ENCODE measurements around the gene HSP90AB1.

HSP90AB1 gene

DNA sequence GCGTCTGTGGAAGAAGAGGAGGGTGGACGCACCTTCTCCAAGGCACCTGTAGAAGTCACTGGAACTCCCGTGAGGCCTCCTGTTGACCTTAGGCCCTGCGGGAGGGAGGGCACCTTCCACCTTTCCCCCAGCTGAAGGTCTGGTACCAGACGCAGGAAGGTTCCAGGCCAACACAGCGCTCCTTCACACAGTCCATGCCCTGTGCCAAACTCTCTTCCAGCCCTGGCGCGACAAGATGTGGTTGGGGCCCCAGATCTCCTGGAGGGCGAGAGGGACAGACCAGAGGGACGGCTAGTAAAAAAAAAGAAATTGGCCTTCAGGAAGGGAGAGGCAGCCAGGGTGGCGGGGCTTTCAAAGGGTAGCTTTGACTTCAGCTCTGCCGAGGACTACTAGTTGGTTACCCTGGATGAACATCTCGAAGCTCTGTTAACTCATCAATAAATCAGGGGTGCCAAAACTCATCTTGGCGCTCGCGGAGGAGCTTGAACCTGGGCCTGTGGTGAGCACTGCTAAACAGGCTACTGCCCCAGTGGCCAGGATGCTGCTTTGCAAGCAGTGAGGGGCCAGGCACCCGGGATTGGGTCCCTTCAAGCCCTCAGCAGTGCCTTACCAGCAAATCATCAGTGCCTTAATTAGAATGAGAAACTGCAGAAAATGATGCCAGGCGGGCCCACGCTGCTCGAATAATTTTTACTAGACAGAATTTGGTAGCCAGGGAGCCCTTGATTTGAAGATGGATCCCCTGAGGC lies 51.3 kb downstream of the HSP90AB1 start:
- CTCF ChIA-PET = interaction anchor here (0.9 to 1.4 kb wide), 4 partner anchors 8 to 40 kb away, joined by 4 to 6 read pairs (median 4); partner anchors contain the start of gene AARS2
- H3K4me3 Mint-ChIP-seq = peak overlapping the region; percentile 2
- peaks cover 8% of the 10 kb centered on the region for H3K36me3 Mint-ChIP-seq
- H3K9me3 Mint-ChIP-seq = no peaks in the 10 kb centered on the region
- DNase-seq = no peak
- peaks cover 6% of the 10 kb centered on the region for H3K4me1 Mint-ChIP-seq
- H3K27ac Mint-ChIP-seq = no peak overlapping the region
- H3K27me3 Mint-ChIP-seq = peaks cover 55% of the 10 kb centered on the region

DNA sequence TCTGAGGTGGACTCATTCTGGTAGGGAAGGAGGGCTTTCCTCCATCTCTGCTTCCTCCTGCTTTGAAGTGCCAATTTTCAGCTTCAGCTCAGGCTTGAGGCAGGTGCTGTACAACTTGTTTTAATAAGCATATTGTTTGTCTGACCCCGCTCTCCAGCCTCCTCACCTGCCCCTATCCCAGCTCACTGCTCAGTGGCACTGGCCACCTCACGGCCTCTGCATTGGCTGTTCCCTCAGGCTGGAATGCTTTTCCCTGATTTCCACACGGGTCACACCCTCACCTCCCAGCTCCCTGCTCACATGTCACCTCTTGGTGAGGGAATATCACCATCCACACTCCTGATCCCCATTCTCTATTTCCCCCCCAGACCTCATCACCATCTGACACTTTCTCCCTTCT lies 52.0 kb downstream of the HSP90AB1 start:
- Mint-ChIP-seq H3K9me3 (no peaks in the 10 kb centered on the region), H3K36me3 (peaks cover 8% of the 10 kb centered on the region), H3K27ac (no peak overlapping the region), H3K27me3 (peaks cover 51% of the 10 kb centered on the region), H3K4me3 (no peak overlapping the region), H3K4me1 (peaks cover 6% of the 10 kb centered on the region)
- CTCF ChIA-PET = interaction anchor here (0.9 to 2.3 kb wide), 5 partner anchors 8 to 39 kb away, joined by 4 to 7 read pairs (median 5); partner anchors contain the start of gene AARS2
- DNase-seq = no peak

GRCh38 chr6:44300292-44300823 lies 53.5 kb downstream of the HSP90AB1 start:
- H3K4me1 Mint-ChIP-seq = peaks cover 6% of the 10 kb centered on the region
- CTCF ChIA-PET = interaction anchor here (1.0 to 7.7 kb wide), 3 partner anchors 9 to 31 kb away, joined by 5 to 83 read pairs (median 7); partner anchors contain the start of genes AARS2 and TMEM151B
- no peak overlapping the region for H3K4me3 Mint-ChIP-seq
- DNase-seq = no peak
- H3K27me3 Mint-ChIP-seq = peaks cover 37% of the 10 kb centered on the region
- H3K36me3 Mint-ChIP-seq = peaks cover 10% of the 10 kb centered on the region
- no peak overlapping the region for H3K27ac Mint-ChIP-seq
- H3K9me3 Mint-ChIP-seq = no peaks in the 10 kb centered on the region

- Mint-ChIP-seq H3K4me3 (no peak overlapping the region), H3K27me3 (peaks cover 32% of the 10 kb centered on the region), H3K4me1 (peaks cover 6% of the 10 kb centered on the region), H3K9me3 (no peaks in the 10 kb centered on the region), H3K27ac (no peak overlapping the region), H3K36me3 (peaks cover 13% of the 10 kb centered on the region)
- CTCF ChIA-PET = interaction anchor here (1.0 to 7.7 kb wide), 3 partner anchors 8 to 32 kb away, joined by 5 to 83 read pairs (median 7); partner anchors contain the start of genes AARS2 and TMEM151B
- no peak for DNase-seq
These were observed 54.2 kb downstream of the HSP90AB1 start for GRCh38 chr6:44301106-44301505.

DNA sequence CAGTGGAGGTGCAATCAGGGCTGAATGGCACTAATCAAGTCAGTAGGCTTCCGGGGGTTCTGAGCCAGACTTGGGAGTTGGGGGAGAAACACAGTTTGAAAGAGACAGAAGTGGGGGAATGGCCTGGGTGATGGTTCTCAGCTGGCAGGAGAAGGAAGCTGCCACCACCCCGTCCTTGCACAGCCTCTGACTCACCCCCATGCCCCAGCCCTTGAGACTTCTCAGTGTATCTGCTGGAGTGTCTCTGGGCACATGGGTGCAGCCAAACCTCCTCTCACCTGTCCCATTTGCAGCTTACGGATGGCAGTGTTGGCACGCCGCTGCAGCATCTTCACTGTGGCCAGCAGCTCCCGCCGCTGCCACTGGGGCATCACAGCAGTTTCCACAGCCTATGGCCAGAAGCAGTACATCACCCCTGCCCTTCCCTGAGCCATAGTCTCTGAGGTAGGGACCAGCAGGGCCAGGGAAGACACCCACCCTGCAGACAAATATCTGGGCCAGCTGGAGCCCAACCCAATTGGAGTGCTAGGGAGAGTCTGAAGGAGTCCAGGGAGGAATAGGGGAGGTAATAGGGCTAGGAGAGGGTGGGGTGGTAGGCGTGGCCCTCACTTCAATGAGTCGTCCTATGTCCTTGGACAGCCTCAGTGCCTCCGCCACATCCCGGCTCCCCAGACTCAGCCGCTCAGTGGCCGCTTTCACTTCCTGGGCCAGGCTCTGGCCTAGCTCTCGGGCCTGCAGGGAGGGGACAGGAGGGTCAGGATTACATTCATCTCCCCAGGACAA lies 55.1 kb downstream of the HSP90AB1 start:
- no peak for DNase-seq
- Mint-ChIP-seq H3K4me1 (peaks cover 6% of the 10 kb centered on the region), H3K27ac (no peak overlapping the region), H3K36me3 (peaks cover 13% of the 10 kb centered on the region), H3K4me3 (no peak overlapping the region), H3K27me3 (peaks cover 23% of the 10 kb centered on the region), H3K9me3 (no peaks in the 10 kb centered on the region)
- CTCF ChIA-PET = interaction anchor here (2.2 to 7.7 kb wide), 2 partner anchors 11 to 33 kb away, joined by 9 to 83 read pairs; partner anchors contain the start of genes AARS2 and TMEM151B

DNA sequence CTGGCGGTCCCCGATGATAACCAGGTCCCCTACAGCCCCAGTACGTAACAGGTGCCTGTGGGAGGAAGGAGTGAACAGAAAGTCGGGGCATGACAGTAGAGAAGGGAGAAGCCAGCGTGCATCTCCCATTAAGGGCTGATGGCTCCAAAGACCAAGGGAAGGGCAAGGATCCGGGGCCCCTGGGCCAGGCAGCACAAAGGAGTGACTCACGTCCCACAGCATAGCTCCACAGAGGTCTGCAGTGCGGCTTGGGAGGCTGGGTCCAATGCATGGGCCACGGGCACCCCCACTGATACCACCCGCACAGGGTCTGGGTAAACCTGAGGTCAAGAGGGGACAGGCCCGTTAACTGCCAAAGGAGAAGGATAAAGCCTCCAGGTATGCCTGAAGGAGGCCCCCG lies 56.0 kb downstream of the HSP90AB1 start:
- no peak overlapping the region for H3K27ac Mint-ChIP-seq
- H3K4me3 Mint-ChIP-seq = no peak overlapping the region
- H3K27me3 Mint-ChIP-seq = peaks cover 14% of the 10 kb centered on the region
- peaks cover 3% of the 10 kb centered on the region for H3K4me1 Mint-ChIP-seq
- CTCF ChIA-PET = interaction anchor here (1.5 to 7.7 kb wide), 3 partner anchors 10 to 34 kb away, joined by 3 to 83 read pairs (median 9); partner anchors contain the start of genes AARS2 and TMEM151B
- no peaks in the 10 kb centered on the region for H3K9me3 Mint-ChIP-seq
- H3K36me3 Mint-ChIP-seq = peaks cover 15% of the 10 kb centered on the region
- no peak for DNase-seq
